Colonic mucosa (tissue), 4 donors: ENCODE results near the gene UNKL. TPM values are rescaled to one million over a fixed set of nuclear protein-coding genes. Genes with fewer than 3 reads are reported as not detected.

ENCODE experiments used
- DNase-seq: peaks from one replicate; pipeline ENCODE4 v3.0.0-alpha.2; 2020
- H3K27ac ChIP-seq: fragments of 200-600 bp; one replicate; pipeline ENCODE4 v1.8.0; 2021
- H3K27me3 ChIP-seq: fragments of 200-600 bp; one replicate; pipeline ENCODE4 v1.8.0; 2021
- H3K36me3 ChIP-seq: fragments of 200-600 bp; one replicate; pipeline ENCODE4 v1.8.0; 2021
- H3K4me1 ChIP-seq: fragments of 200-600 bp; one replicate; pipeline ENCODE4 v1.8.0; 2021; ENCODE audit warnings: mild to moderate bottlenecking
- H3K4me3 ChIP-seq: fragments of 200-600 bp; one replicate; pipeline ENCODE4 v1.8.0; 2021
- H3K9ac ChIP-seq, 2 donors: one replicate each; pipeline ENCODE4 v1.7.0; 2013; ENCODE audit warnings: control low read depth in 2 of 2, low read depth in 2 of 2, low read length in 2 of 2
- H3K9me3 ChIP-seq: fragments of 200-600 bp; one replicate; pipeline ENCODE4 v1.8.0; 2021
- intact Hi-C: fragments of 100-400 bp; cut with DNase I; formaldehyde crosslinking; loops from one replicate; pipeline ENCODE4 v1.14.1; 2022
- total RNA-seq, 2 donors: library from RNA; stranded (reverse); fragmentation: NEBNext Ultra II Directional in 1 of 2; extraction: Animal tissue kit (Norgen Biotek cat#: 25700) in 1 of 2; gene quantifications; one replicate each; pipeline ENCODE4 v1.2.1, GENCODE V29; 2021
- TF ChIP-seq, protein P1 (sequence below): fragments of 200-600 bp; IDR thresholded peaks from one replicate; pipeline ENCODE4 v1.8.0; 2022; ENCODE audit warnings: antibody characterized with exemption, mild to moderate bottlenecking
- donor health status: healthy.
- donor health status: DM: no; HTN: no; CAD: no.
- donor health status: DM: no; HTN: no; CAD: no.

UNKL gene, protein sequence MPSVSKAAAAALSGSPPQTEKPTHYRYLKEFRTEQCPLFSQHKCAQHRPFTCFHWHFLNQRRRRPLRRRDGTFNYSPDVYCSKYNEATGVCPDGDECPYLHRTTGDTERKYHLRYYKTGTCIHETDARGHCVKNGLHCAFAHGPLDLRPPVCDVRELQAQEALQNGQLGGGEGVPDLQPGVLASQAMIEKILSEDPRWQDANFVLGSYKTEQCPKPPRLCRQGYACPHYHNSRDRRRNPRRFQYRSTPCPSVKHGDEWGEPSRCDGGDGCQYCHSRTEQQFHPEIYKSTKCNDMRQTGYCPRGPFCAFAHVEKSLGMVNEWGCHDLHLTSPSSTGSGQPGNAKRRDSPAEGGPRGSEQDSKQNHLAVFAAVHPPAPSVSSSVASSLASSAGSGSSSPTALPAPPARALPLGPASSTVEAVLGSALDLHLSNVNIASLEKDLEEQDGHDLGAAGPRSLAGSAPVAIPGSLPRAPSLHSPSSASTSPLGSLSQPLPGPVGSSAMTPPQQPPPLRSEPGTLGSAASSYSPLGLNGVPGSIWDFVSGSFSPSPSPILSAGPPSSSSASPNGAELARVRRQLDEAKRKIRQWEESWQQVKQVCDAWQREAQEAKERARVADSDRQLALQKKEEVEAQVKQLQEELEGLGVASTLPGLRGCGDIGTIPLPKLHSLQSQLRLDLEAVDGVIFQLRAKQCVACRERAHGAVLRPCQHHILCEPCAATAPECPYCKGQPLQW
- total RNA-seq: 10 to 100 TPM; 11.1 to 11.8 TPM

DNA sequence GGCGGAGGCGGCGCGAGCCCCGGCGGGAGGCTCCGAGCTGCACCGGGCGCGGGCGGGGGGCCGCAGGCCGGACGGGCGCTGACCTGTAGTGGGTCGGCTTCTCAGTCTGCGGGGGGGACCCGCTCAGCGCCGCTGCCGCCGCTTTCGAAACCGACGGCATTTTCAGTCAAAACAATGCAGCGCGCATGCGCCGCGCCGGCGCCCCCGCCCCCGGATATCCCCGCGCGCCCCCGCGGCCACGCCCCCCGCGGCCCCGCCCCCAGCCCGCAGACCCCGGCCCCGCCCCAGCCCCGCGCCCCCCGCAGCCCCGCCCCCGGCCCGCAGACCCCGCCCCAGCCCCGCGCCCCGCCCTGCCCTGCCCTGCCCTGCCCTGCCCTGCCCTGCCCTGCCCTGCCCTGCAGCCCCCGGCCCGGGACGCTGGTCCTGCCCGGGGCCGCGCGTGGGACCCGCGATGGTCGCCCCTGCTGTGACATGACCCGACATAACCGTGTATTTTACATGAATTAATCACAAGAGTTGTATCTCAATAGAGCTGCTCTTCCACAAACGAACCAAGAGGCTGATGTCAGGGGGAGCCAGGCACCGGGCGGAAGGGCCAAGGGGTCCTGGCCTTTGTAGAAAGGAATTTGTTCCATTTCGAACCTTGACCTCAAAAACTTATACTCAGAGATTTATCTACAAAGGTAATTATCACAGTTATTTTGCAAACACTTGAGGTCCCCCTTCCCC, at the start of gene UNKL:
UNKL (minus strand) TSS at position 173 of the 729 bp plus-strand sequence; CDS start at position 160, 13 bp downstream.
- intact Hi-C loops: no loop called here
- Histone ChIP-seq H3K36me3 (no peaks in the 10 kb centered on the region), H3K27me3 (no peaks in the 10 kb centered on the region), H3K9ac (peak within 1 kb of the TSS; percentile 77 to 93), H3K27ac (peak within 1 kb of the TSS; percentile 75), H3K9me3 (no peaks in the 10 kb centered on the region), H3K4me3 (peak within 1 kb of the TSS; percentile 70), H3K4me1 (peaks cover 3% of the 10 kb centered on the region)
- peak; percentile 81 for DNase-seq
- TF ChIP-seq, protein P1, sequence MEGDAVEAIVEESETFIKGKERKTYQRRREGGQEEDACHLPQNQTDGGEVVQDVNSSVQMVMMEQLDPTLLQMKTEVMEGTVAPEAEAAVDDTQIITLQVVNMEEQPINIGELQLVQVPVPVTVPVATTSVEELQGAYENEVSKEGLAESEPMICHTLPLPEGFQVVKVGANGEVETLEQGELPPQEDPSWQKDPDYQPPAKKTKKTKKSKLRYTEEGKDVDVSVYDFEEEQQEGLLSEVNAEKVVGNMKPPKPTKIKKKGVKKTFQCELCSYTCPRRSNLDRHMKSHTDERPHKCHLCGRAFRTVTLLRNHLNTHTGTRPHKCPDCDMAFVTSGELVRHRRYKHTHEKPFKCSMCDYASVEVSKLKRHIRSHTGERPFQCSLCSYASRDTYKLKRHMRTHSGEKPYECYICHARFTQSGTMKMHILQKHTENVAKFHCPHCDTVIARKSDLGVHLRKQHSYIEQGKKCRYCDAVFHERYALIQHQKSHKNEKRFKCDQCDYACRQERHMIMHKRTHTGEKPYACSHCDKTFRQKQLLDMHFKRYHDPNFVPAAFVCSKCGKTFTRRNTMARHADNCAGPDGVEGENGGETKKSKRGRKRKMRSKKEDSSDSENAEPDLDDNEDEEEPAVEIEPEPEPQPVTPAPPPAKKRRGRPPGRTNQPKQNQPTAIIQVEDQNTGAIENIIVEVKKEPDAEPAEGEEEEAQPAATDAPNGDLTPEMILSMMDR: no peak

DNA sequence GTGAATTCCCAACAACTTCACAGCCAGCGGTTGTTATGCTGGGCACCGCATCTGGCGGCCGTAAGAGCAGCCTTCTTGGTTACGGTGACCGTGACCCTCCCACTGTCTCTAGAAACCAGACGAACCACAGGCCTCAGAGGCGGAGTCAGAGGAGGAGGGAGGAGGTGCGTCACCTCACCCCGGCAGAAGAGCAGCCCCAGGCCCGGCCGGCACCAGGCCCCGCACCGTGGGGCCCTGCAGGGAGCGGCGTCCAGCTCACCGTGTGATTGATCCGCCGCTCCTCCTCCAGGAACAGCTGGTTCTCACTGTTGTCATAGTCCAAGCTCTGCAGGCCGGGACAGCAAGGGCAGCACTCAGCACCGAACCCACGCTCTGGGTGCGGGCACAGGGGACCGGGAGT, 46.6 kb upstream of the UNKL start:
- Histone ChIP-seq H3K36me3 (no peaks in the 10 kb centered on the region), H3K27me3 (no peaks in the 10 kb centered on the region), H3K9me3 (no peaks in the 10 kb centered on the region), H3K4me3 (no peak overlapping the region), H3K9ac (no peak overlapping the region), H3K4me1 (no peaks in the 10 kb centered on the region), H3K27ac (no peak overlapping the region)
- TF ChIP-seq, protein P1: no peak
- DNase-seq: no peak
- intact Hi-C loops: no loop called here

DNA sequence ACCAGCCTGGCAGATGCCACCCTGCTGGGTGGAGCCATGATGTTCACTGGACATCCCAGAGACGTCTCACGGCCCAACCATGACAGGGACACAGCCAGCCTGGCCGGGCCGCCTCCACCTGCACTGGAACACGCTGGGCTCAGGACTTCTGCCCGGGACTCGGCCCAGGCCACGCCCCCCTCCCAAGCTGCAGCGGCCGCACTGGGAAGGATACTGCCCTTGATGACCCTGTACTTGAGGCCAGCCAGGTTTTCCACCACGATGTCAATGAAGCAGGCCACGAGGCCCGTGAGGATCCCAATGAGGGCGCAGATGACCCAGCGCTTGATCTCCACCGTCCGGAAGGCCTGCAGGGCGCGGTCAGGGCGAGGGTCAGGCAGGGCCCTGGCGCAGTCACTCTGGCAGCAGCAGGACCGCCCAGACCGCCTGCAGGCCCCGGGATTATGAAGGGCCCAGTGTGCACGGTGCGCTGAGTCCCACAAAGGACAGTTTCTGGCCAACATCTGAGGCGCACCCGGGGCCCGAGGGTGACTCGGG, 46.2 kb upstream of the UNKL start:
- no peaks in the 10 kb centered on the region for H3K27me3 ChIP-seq
- no peaks in the 10 kb centered on the region for H3K4me1 ChIP-seq
- H3K36me3 ChIP-seq: no peaks in the 10 kb centered on the region
- no peak for DNase-seq
- H3K27ac ChIP-seq: no peak overlapping the region
- intact Hi-C loops: no loop called here
- H3K9me3 ChIP-seq: no peaks in the 10 kb centered on the region
- TF ChIP-seq, protein P1: no peak
- no peak overlapping the region for H3K9ac ChIP-seq
- H3K4me3 ChIP-seq: no peak overlapping the region

DNA sequence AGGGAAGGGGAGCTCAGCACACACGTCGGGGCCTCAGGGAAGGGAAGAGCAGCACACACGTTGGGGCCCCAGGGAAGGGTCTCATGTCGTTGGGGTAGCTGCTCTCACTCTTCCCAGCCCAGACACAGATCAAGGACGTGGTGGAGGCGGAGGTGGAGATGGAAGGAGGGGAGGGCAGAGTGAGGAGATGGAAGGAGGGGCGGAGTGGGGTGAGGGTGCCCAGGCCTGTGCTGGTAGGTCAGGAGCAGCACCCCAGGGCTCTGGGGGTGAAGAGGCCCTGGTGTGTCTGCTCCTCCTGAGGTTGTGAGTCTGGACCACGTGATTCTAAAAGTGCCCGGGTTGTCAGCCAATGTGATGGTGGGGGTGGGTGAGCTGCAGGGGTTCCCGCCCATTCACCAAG, 45.5 kb upstream of the UNKL start:
- TF ChIP-seq, protein P1: no peak
- Histone ChIP-seq H3K36me3 (no peaks in the 10 kb centered on the region), H3K9me3 (no peaks in the 10 kb centered on the region), H3K27ac (no peak overlapping the region), H3K9ac (no peak overlapping the region), H3K4me3 (no peak overlapping the region), H3K27me3 (no peaks in the 10 kb centered on the region), H3K4me1 (no peaks in the 10 kb centered on the region)
- intact Hi-C loops: no loop called here
- no peak for DNase-seq

DNA sequence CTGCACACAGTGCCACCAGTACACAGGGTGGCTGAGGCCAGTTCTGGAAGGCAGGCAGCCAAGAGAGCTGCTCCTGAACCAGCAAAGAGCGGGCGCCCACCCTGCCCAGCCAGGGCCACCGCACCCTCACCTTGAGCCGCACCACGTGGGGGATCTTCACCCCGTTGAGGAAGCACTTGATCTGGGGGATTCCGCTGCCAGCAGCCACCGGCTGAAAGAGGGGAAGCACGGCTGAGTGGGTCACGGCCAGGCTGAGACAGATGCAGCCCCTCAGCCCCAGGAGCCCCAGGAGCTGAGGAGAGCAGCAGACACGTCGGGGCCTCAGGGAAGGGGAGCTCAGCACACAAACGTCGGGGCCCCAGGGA, 44.5 kb upstream of the UNKL start:
- H3K36me3 ChIP-seq: no peaks in the 10 kb centered on the region
- no peaks in the 10 kb centered on the region for H3K9me3 ChIP-seq
- no peak for DNase-seq
- intact Hi-C loops: no loop called here
- TF ChIP-seq, protein P1: no peak
- no peak overlapping the region for H3K9ac ChIP-seq
- no peak overlapping the region for H3K4me3 ChIP-seq
- H3K27me3 ChIP-seq: no peaks in the 10 kb centered on the region
- no peaks in the 10 kb centered on the region for H3K4me1 ChIP-seq
- no peak overlapping the region for H3K27ac ChIP-seq
